Mesendoderm (in vitro differentiated cells): Measurements from ENCODE around the gene CAV1.

ENCODE experiments used
- DNase-seq: peaks from one replicate; pipeline ENCODE4 v3.0.0; 2013
- H2AK5ac ChIP-seq: 2 replicates; pipeline ENCODE4 v1.6.1; 2013; ENCODE audit warnings: low read length, inconsistent platforms
- H2BK120ac ChIP-seq: 2 replicates; pipeline ENCODE4 v1.6.1; 2013; ENCODE audit warnings: low read depth, mild to moderate bottlenecking, low read length, moderate library complexity, mixed read lengths
- H2BK15ac ChIP-seq: replicated peaks from 2 replicates; pipeline ENCODE4 v1.6.1; 2013; ENCODE audit warnings: low read depth, mild to moderate bottlenecking, moderate library complexity
- H2BK5ac ChIP-seq: 2 replicates; pipeline ENCODE4 v1.6.1; 2013; ENCODE audit warnings: low read length, inconsistent platforms
- H3K18ac ChIP-seq: 2 replicates; pipeline ENCODE4 v1.6.1; 2013; ENCODE audit warnings: mild to moderate bottlenecking, low read length, mixed read lengths
- H3K23ac ChIP-seq: one replicate; pipeline ENCODE4 v1.6.1; 2013; ENCODE audit warnings: low read length
- H3K27ac ChIP-seq: 2 replicates; pipeline ENCODE4 v1.5.1; 2013; ENCODE audit warnings: low read depth, mild to moderate bottlenecking, inconsistent platforms, low read length, moderate library complexity
- H3K27me3 ChIP-seq: 2 replicates; pipeline ENCODE4 v1.6.1; 2013; ENCODE audit warnings: low read length, control low read depth, mild to moderate bottlenecking, inconsistent platforms; ENCODE audit not compliant: insufficient read depth, poor library complexity
- H3K36me3 ChIP-seq: 2 replicates; pipeline ENCODE4 v1.6.1; 2013; ENCODE audit warnings: low read length, inconsistent platforms; ENCODE audit not compliant: control insufficient read depth, insufficient read depth
- H3K4ac ChIP-seq: one replicate; pipeline ENCODE4 v1.6.1; 2013; ENCODE audit warnings: low read depth, mild to moderate bottlenecking, low read length, moderate library complexity
- H3K4me1 ChIP-seq: 2 replicates; pipeline ENCODE4 v1.6.1; 2013; ENCODE audit warnings: low read depth, low read length, inconsistent platforms; ENCODE audit not compliant: control insufficient read depth
- H3K4me2 ChIP-seq: 2 replicates; pipeline ENCODE4 v1.6.1; 2013; ENCODE audit warnings: low read length
- H3K4me3 ChIP-seq: 2 replicates; pipeline ENCODE4 v1.5.1; 2013; ENCODE audit warnings: mild to moderate bottlenecking, low read length
- H3K56ac ChIP-seq: one replicate; pipeline ENCODE4 v1.6.1; 2013; ENCODE audit warnings: low read length
- H3K79me1 ChIP-seq: 2 replicates; pipeline ENCODE4 v1.6.1; 2013; ENCODE audit warnings: low read length, inconsistent platforms
- H3K79me2 ChIP-seq: 2 replicates; pipeline ENCODE4 v1.6.1; 2013; ENCODE audit warnings: mild to moderate bottlenecking, low read length; ENCODE audit not compliant: control insufficient read depth, insufficient read depth
- H3K9ac ChIP-seq: 2 replicates; pipeline ENCODE4 v1.6.1; 2013; ENCODE audit warnings: low read length, inconsistent platforms
- H4K5ac ChIP-seq: one replicate; pipeline ENCODE4 v1.6.1; 2013; ENCODE audit warnings: low read length
- H4K8ac ChIP-seq: one replicate; pipeline ENCODE4 v1.6.1; 2013; ENCODE audit warnings: low read depth, mild to moderate bottlenecking, control low read depth, low read length, moderate library complexity
- WGBS: extraction: QIAGEN DNeasy Blood & Tissue Kit; methylation state at CpG from one replicate; pipeline ENCODE4 v1.1.7; 2013; ENCODE audit warnings: low lambda C conversion rate, missing lambda C conversion rate; ENCODE audit not compliant: insufficient coverage; ENCODE audit errors: extremely low coverage; 5-methylcytosine and 5-hydroxymethylcytosine counted together

The CAV1 gene

GRCh38 chr7:116487907-116488521 is 36.8 kb upstream of the CAV1 start:
- Histone ChIP-seq H3K79me1 (no peaks in the 10 kb centered on the region), H3K27me3 (no peaks in the 10 kb centered on the region), H3K4me1 (no peaks in the 10 kb centered on the region), H3K36me3 (no peaks in the 10 kb centered on the region), H3K18ac (no peak overlapping the region), H3K23ac (no peak overlapping the region), H3K9ac (no peak overlapping the region), H3K79me2 (no peaks in the 10 kb centered on the region), H2AK5ac (no peak overlapping the region), H2BK120ac (no peak overlapping the region), H3K4me3 (no peak overlapping the region), H3K4me2 (no peak overlapping the region), H3K27ac (no peak overlapping the region), H2BK5ac (no peak overlapping the region), H3K56ac (no peak overlapping the region), H2BK15ac (no peak overlapping the region), H4K8ac (no peak overlapping the region), H4K5ac (no peak overlapping the region), H3K4ac (no peak overlapping the region)
- no CpG with 5 or more reads among the region's 5 CpGs for WGBS
- DNase-seq, result no peak

GRCh38 chr7:116490351-116490750 is 34.5 kb upstream of the CAV1 start:
- no peak overlapping the region for H3K27ac ChIP-seq
- no peaks in the 10 kb centered on the region for H3K27me3 ChIP-seq
- H3K79me2 ChIP-seq, result no peaks in the 10 kb centered on the region
- H3K4me1 ChIP-seq, result no peaks in the 10 kb centered on the region
- no peak overlapping the region for H3K4me2 ChIP-seq
- no peaks in the 10 kb centered on the region for H3K36me3 ChIP-seq
- H3K79me1 ChIP-seq, result no peaks in the 10 kb centered on the region
- no peak overlapping the region for H4K5ac ChIP-seq
- H2BK15ac ChIP-seq, result no peak overlapping the region
- no peak overlapping the region for H4K8ac ChIP-seq
- H3K56ac ChIP-seq, result no peak overlapping the region
- no peak overlapping the region for H3K4me3 ChIP-seq
- no peak overlapping the region for H3K4ac ChIP-seq
- no peak overlapping the region for H3K18ac ChIP-seq
- H3K23ac ChIP-seq, result no peak overlapping the region
- no peak overlapping the region for H3K9ac ChIP-seq
- H2BK120ac ChIP-seq, result no peak overlapping the region
- WGBS, result no CpG with 5 or more reads among the region's 2 CpGs
- no peak for DNase-seq
- H2AK5ac ChIP-seq, result no peak overlapping the region
- H2BK5ac ChIP-seq, result no peak overlapping the region

- Histone ChIP-seq H3K27me3 (no peaks in the 10 kb centered on the region), H3K56ac (no peak overlapping the region), H3K4me1 (no peaks in the 10 kb centered on the region), H3K18ac (no peak overlapping the region), H2BK5ac (no peak overlapping the region), H3K79me1 (no peaks in the 10 kb centered on the region), H3K4me3 (no peak overlapping the region), H2AK5ac (no peak overlapping the region), H3K9ac (no peak overlapping the region), H3K36me3 (no peaks in the 10 kb centered on the region), H3K4ac (no peak overlapping the region), H3K4me2 (no peak overlapping the region), H3K79me2 (no peaks in the 10 kb centered on the region), H2BK15ac (no peak overlapping the region), H2BK120ac (no peak overlapping the region), H4K8ac (no peak overlapping the region), H3K27ac (no peak overlapping the region), H4K5ac (no peak overlapping the region), H3K23ac (no peak overlapping the region)
- no peak for DNase-seq
- no CpG with 5 or more reads among the region's 3 CpGs for WGBS
Measured at GRCh38 chr7:116491887-116492653, 32.8 kb upstream of the CAV1 start.

- no peaks in the 10 kb centered on the region for H3K79me1 ChIP-seq
- WGBS, result no CpG with 5 or more reads among the region's 3 CpGs
Measured at GRCh38 chr7:116492654-116493109, 32.2 kb upstream of the CAV1 start.

GRCh38 chr7:116493449-116493848 is 31.4 kb upstream of the CAV1 start:
- H3K4me1 ChIP-seq, result no peaks in the 10 kb centered on the region
- H3K27me3 ChIP-seq, result no peaks in the 10 kb centered on the region
- H2BK5ac ChIP-seq, result no peak overlapping the region
- H3K27ac ChIP-seq, result no peak overlapping the region
- DNase-seq, result no peak
- H2BK120ac ChIP-seq, result no peak overlapping the region
- no peak overlapping the region for H3K18ac ChIP-seq
- H3K4me3 ChIP-seq, result no peak overlapping the region
- no peak overlapping the region for H4K8ac ChIP-seq
- H2AK5ac ChIP-seq, result no peak overlapping the region
- H3K9ac ChIP-seq, result no peak overlapping the region
- no peaks in the 10 kb centered on the region for H3K79me1 ChIP-seq
- WGBS, result no CpG with 5 or more reads among the region's 1 CpG
- no peaks in the 10 kb centered on the region for H3K79me2 ChIP-seq
- H4K5ac ChIP-seq, result no peak overlapping the region
- no peak overlapping the region for H3K56ac ChIP-seq
- no peak overlapping the region for H2BK15ac ChIP-seq
- H3K23ac ChIP-seq, result no peak overlapping the region
- H3K4ac ChIP-seq, result no peak overlapping the region
- H3K36me3 ChIP-seq, result no peaks in the 10 kb centered on the region
- H3K4me2 ChIP-seq, result no peak overlapping the region

More at GRCh38 chr7:116492654-116493109, 32.2 kb upstream of the CAV1 start:
- Histone ChIP-seq H3K79me2 (no peaks in the 10 kb centered on the region), H4K8ac (no peak overlapping the region), H3K4me2 (no peak overlapping the region), H3K18ac (no peak overlapping the region), H3K4me3 (no peak overlapping the region), H3K4ac (no peak overlapping the region), H3K36me3 (no peaks in the 10 kb centered on the region), H2BK120ac (no peak overlapping the region), H3K4me1 (no peaks in the 10 kb centered on the region), H3K9ac (no peak overlapping the region), H4K5ac (no peak overlapping the region), H2AK5ac (no peak overlapping the region), H3K23ac (no peak overlapping the region), H3K27me3 (no peaks in the 10 kb centered on the region), H3K56ac (no peak overlapping the region), H2BK15ac (no peak overlapping the region), H3K27ac (no peak overlapping the region), H2BK5ac (no peak overlapping the region)
- DNase-seq, result no peak
